GM23338 (cell line): Measurements from ENCODE around the gene ABHD17A. TPM values are rescaled to one million over a fixed set of nuclear protein-coding genes. Genes with fewer than 3 reads are reported as not detected.

Experiments
- ATAC-seq: fragments of 200-7000 bp; cut with Tn5 transposase; 3 replicates; pipeline ENCODE4 v1.9.1; 2020
- DNase-seq: peaks from one replicate; pipeline ENCODE4 v3.0.0-alpha.2; 2015; ENCODE audit warnings: low spot score
- H2AFZ ChIP-seq: fragments of 200-600 bp; sonication (generic); 2 replicates; pipeline ENCODE4 v1.8.0; 2016; ENCODE audit warnings: antibody characterized with exemption, mild to moderate bottlenecking, moderate library complexity
- H3F3A ChIP-seq: fragments of 200-600 bp; sonication (generic); replicated peaks from 2 replicates; pipeline ENCODE4 v1.8.0; 2017; ENCODE audit warnings: antibody characterized with exemption, mixed run types, low read depth
- H3K27ac ChIP-seq: fragments of 200-600 bp; sonication (generic); 2 replicates; pipeline ENCODE4 v1.6.1; 2016; ENCODE audit warnings: low read depth
- H3K27me3 ChIP-seq: fragments of 200-600 bp; sonication (generic); 2 replicates; pipeline ENCODE4 v1.8.0; 2016; ENCODE audit warnings: mild to moderate bottlenecking, mixed run types, moderate library complexity; ENCODE audit not compliant: insufficient read depth
- H3K36me3 ChIP-seq: fragments of 200-600 bp; sonication (generic); 2 replicates; pipeline ENCODE4 v1.8.0; 2016; ENCODE audit warnings: mild to moderate bottlenecking; ENCODE audit not compliant: insufficient read depth
- H3K4me1 ChIP-seq: fragments of 200-600 bp; sonication (generic); 2 replicates; pipeline ENCODE4 v1.8.0; 2016; ENCODE audit warnings: mild to moderate bottlenecking, moderate library complexity; ENCODE audit not compliant: insufficient read depth
- H3K4me2 ChIP-seq: fragments of 200-600 bp; sonication (generic); 2 replicates; pipeline ENCODE4 v1.7.1; 2017; ENCODE audit warnings: mixed run types
- H3K4me3 ChIP-seq: fragments of 200-600 bp; sonication (generic); 2 replicates; pipeline ENCODE4 v1.6.1; 2016; ENCODE audit warnings: mixed run types
- H3K79me2 ChIP-seq: fragments of 200-600 bp; sonication (generic); replicated peaks from 2 replicates; pipeline ENCODE4 v1.8.0; 2017; ENCODE audit warnings: mild to moderate bottlenecking; ENCODE audit not compliant: insufficient read depth
- H3K9me2 ChIP-seq: fragments of 200-600 bp; sonication (generic); 2 replicates; pipeline ENCODE4 v1.8.0; 2017; ENCODE audit not compliant: insufficient read depth
- H4K20me1 ChIP-seq: fragments of 200-600 bp; sonication (generic); replicated peaks from 2 replicates; pipeline ENCODE4 v1.8.0; 2017; ENCODE audit warnings: mild to moderate bottlenecking; ENCODE audit not compliant: insufficient read depth
- H3K27ac Mint-ChIP-seq: 2 replicates; pipeline ENCODE4 v1.8.0; 2020; ENCODE audit warnings: inconsistent platforms, mild to moderate bottlenecking, moderate library complexity, mixed read lengths
- H3K27me3 Mint-ChIP-seq: 3 replicates; pipeline ENCODE4 v1.8.0; 2022; ENCODE audit warnings: low read depth, mild to moderate bottlenecking, moderate library complexity, mixed read lengths, inconsistent platforms; ENCODE audit not compliant: insufficient read depth, poor library complexity
- H3K36me3 Mint-ChIP-seq: 3 replicates; pipeline ENCODE4 v1.8.0; 2021; ENCODE audit warnings: low read depth, mild to moderate bottlenecking, inconsistent platforms, moderate library complexity, mixed read lengths
- H3K4me1 Mint-ChIP-seq: 3 replicates; pipeline ENCODE4 v1.8.0; 2020; ENCODE audit warnings: mild to moderate bottlenecking, inconsistent platforms, mixed read lengths
- H3K4me3 Mint-ChIP-seq: 3 replicates; pipeline ENCODE4 v1.8.0; 2021; ENCODE audit warnings: moderate library complexity, mild to moderate bottlenecking, inconsistent platforms, mixed read lengths
- H3K9me3 Mint-ChIP-seq: 3 replicates; pipeline ENCODE4 v1.8.0; 2020; ENCODE audit warnings: moderate library complexity, mild to moderate bottlenecking, inconsistent platforms, mixed read lengths
- CREB1 ChIP-seq: fragments of 250-450 bp; sonication (Bioruptor Pico); IDR thresholded peaks from 2 replicates; pipeline ENCODE4 v1.5.0; 2020; ENCODE audit warnings: low read depth, mild to moderate bottlenecking, moderate library complexity
- EZH2 ChIP-seq: fragments of 200-600 bp; sonication (generic); IDR thresholded peaks from one replicate; pipeline ENCODE4 v1.8.0; 2017; ENCODE audit warnings: antibody characterized with exemption, mild to moderate bottlenecking, low read depth; ENCODE audit not compliant: unreplicated experiment
- EZH2phosphoT487 ChIP-seq: fragments of 200-600 bp; sonication (generic); IDR thresholded peaks from one replicate; pipeline ENCODE4 v1.8.1; 2018; ENCODE audit warnings: antibody characterized with exemption; ENCODE audit not compliant: unreplicated experiment
- JUNB ChIP-seq: IDR thresholded peaks from one replicate; pipeline ENCODE4 v1.6.1; 2016; ENCODE audit warnings: antibody characterized with exemption; ENCODE audit not compliant: unreplicated experiment
- NANOG ChIP-seq: IDR thresholded peaks from 2 replicates; pipeline ENCODE4 v1.6.1; 2016; ENCODE audit warnings: antibody characterized with exemption, borderline replicate concordance
- POLR2AphosphoS5 ChIP-seq: IDR thresholded peaks from 2 replicates; pipeline ENCODE4 v1.6.1; 2016; ENCODE audit warnings: antibody characterized with exemption, low read depth
- STAT1 ChIP-seq: IDR thresholded peaks from one replicate; pipeline ENCODE4 v1.6.1; 2016; ENCODE audit warnings: antibody characterized with exemption; ENCODE audit not compliant: unreplicated experiment
- ZNF114 ChIP-seq: fragments of 250-450 bp; sonication (Bioruptor Pico); IDR thresholded peaks from 2 replicates; pipeline ENCODE4 v1.5.0; 2020; ENCODE audit warnings: mild to moderate bottlenecking, moderate library complexity
- ZNF331 ChIP-seq: fragments of 250-450 bp; sonication (Bioruptor Pico); IDR thresholded peaks from 2 replicates; pipeline ENCODE4 v1.5.0; 2020; ENCODE audit warnings: low read depth, mild to moderate bottlenecking, moderate library complexity
- polyA plus RNA-seq: library from polyadenylated mRNA; unstranded; fragments of >200 nt; fragmentation: Nextera tagmentation; extraction: Ambion mirVana; gene quantifications from 2 replicates; pipeline ENCODE4 v1.2.1, GENCODE V29; 2016
- total RNA-seq: library from RNA; depleted of rRNA; stranded (reverse); fragments of >200 nt; shearing (Covaris generic); gene quantifications from 2 replicates; pipeline ENCODE4 v1.2.3, GENCODE V29; 2014
- TF ChIP-seq, protein P1 (sequence below): fragments of 250-450 bp; sonication (Bioruptor Pico); IDR thresholded peaks from 2 replicates; pipeline ENCODE4 v1.5.0; 2020; ENCODE audit warnings: mild to moderate bottlenecking, moderate library complexity
- TF ChIP-seq, protein P2 (sequence below): IDR thresholded peaks from one replicate; pipeline ENCODE4 v1.6.1; 2018; ENCODE audit warnings: antibody characterized with exemption; ENCODE audit not compliant: unreplicated experiment
- TF ChIP-seq, protein P3 (sequence below), 2 experiments: fragments of 200-600 bp in 1 of 2; sonication (generic) in 1 of 2; conservative IDR thresholded peaks; 2 replicates each; pipeline versions ENCODE4 v1.5.1 to v1.6.1; 2016 to 2017; ENCODE audit warnings: antibody characterized with exemption in 2 of 2, low read depth in 2 of 2, mild to moderate bottlenecking in 2 of 2, moderate library complexity in 1 of 2
- TF ChIP-seq, protein P4 (sequence below): IDR thresholded peaks from 2 replicates; pipeline ENCODE4 v1.6.1; 2016; ENCODE audit warnings: antibody characterized with exemption

ABHD17A gene
- total and polyA plus RNA-seq, 2 experiments from 2014 or later = 34.2 to 99.9 TPM

DNA sequence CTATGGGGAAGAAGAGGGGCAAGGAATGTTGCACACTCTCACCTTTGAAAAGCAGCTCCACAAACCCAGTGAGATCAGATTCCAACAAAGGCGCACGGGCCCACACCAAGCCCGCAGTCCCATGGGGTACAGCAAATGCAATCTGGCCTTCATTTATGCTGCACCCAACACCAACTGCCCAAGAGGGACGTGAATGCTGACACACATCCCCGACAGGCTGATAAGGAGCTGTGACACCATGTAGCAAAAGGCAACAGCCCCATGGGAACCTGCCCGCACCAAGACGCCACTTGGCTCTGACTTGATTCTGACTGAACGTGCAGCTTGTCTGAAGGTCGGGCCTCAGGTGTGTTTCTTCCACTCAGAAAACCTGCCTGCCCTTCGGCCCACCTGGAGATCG is 54.3 kb downstream of the ABHD17A start:
- Histone ChIP-seq H3K27me3 (no peaks in the 10 kb centered on the region), H3K4me3 (no peak overlapping the region), H3F3A (0 out of 2 replicates have a peak, but pooled peaks cover under 1% of the 10 kb centered on the region), H2AFZ (no peak overlapping the region), H3K36me3 (no peaks in the 10 kb centered on the region), H3K4me2 (no peak overlapping the region), H3K79me2 (peaks cover 34% of the 10 kb centered on the region), H3K9me2 (no peaks in the 10 kb centered on the region), H3K27ac (no peak overlapping the region), H3K4me1 (no peaks in the 10 kb centered on the region), H4K20me1 (peaks cover 12% of the 10 kb centered on the region)
- H3K4me1 Mint-ChIP-seq = peaks cover 3% of the 10 kb centered on the region; the same call in 2 of the 3 replicates
- TF ChIP-seq, protein P1, sequence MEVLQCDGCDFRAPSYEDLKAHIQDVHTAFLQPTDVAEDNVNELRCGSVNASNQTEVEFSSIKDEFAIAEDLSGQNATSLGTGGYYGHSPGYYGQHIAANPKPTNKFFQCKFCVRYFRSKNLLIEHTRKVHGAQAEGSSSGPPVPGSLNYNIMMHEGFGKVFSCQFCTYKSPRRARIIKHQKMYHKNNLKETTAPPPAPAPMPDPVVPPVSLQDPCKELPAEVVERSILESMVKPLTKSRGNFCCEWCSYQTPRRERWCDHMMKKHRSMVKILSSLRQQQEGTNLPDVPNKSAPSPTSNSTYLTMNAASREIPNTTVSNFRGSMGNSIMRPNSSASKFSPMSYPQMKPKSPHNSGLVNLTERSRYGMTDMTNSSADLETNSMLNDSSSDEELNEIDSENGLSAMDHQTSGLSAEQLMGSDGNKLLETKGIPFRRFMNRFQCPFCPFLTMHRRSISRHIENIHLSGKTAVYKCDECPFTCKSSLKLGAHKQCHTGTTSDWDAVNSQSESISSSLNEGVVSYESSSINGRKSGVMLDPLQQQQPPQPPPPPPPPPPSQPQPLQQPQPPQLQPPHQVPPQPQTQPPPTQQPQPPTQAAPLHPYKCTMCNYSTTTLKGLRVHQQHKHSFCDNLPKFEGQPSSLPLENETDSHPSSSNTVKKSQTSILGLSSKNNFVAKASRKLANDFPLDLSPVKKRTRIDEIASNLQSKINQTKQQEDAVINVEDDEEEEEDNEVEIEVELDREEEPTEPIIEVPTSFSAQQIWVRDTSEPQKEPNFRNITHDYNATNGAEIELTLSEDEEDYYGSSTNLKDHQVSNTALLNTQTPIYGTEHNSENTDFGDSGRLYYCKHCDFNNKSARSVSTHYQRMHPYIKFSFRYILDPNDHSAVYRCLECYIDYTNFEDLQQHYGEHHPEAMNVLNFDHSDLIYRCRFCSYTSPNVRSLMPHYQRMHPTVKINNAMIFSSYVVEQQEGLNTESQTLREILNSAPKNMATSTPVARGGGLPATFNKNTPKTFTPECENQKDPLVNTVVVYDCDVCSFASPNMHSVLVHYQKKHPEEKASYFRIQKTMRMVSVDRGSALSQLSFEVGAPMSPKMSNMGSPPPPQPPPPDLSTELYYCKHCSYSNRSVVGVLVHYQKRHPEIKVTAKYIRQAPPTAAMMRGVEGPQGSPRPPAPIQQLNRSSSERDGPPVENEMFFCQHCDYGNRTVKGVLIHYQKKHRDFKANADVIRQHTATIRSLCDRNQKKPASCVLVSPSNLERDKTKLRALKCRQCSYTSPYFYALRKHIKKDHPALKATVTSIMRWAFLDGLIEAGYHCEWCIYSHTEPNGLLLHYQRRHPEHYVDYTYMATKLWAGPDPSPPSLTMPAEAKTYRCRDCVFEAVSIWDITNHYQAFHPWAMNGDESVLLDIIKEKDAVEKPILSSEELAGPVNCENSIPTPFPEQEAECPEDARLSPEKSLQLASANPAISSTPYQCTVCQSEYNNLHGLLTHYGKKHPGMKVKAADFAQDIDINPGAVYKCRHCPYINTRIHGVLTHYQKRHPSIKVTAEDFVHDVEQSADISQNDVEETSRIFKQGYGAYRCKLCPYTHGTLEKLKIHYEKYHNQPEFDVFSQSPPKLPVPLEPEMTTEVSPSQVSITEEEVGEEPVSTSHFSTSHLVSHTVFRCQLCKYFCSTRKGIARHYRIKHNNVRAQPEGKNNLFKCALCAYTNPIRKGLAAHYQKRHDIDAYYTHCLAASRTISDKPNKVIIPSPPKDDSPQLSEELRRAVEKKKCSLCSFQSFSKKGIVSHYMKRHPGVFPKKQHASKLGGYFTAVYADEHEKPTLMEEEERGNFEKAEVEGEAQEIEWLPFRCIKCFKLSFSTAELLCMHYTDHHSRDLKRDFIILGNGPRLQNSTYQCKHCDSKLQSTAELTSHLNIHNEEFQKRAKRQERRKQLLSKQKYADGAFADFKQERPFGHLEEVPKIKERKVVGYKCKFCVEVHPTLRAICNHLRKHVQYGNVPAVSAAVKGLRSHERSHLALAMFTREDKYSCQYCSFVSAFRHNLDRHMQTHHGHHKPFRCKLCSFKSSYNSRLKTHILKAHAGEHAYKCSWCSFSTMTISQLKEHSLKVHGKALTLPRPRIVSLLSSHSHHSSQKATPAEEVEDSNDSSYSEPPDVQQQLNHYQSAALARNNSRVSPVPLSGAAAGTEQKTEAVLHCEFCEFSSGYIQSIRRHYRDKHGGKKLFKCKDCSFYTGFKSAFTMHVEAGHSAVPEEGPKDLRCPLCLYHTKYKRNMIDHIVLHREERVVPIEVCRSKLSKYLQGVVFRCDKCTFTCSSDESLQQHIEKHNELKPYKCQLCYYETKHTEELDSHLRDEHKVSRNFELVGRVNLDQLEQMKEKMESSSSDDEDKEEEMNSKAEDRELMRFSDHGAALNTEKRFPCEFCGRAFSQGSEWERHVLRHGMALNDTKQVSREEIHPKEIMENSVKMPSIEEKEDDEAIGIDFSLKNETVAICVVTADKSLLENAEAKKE (CRISPR knock-in tag) = no peak
- TF ChIP-seq CREB1 (CRISPR knock-in tag) (no peak), JUNB (no peak), EZH2 (no peak), EZH2phosphoT487 (no peak), NANOG (no peak), POLR2AphosphoS5 (no peak), STAT1 (no peak), ZNF114 (no peak), ZNF331 (no peak)
- TF ChIP-seq, protein P2, sequence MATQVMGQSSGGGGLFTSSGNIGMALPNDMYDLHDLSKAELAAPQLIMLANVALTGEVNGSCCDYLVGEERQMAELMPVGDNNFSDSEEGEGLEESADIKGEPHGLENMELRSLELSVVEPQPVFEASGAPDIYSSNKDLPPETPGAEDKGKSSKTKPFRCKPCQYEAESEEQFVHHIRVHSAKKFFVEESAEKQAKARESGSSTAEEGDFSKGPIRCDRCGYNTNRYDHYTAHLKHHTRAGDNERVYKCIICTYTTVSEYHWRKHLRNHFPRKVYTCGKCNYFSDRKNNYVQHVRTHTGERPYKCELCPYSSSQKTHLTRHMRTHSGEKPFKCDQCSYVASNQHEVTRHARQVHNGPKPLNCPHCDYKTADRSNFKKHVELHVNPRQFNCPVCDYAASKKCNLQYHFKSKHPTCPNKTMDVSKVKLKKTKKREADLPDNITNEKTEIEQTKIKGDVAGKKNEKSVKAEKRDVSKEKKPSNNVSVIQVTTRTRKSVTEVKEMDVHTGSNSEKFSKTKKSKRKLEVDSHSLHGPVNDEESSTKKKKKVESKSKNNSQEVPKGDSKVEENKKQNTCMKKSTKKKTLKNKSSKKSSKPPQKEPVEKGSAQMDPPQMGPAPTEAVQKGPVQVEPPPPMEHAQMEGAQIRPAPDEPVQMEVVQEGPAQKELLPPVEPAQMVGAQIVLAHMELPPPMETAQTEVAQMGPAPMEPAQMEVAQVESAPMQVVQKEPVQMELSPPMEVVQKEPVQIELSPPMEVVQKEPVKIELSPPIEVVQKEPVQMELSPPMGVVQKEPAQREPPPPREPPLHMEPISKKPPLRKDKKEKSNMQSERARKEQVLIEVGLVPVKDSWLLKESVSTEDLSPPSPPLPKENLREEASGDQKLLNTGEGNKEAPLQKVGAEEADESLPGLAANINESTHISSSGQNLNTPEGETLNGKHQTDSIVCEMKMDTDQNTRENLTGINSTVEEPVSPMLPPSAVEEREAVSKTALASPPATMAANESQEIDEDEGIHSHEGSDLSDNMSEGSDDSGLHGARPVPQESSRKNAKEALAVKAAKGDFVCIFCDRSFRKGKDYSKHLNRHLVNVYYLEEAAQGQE = no peak
- TF ChIP-seq, protein P3, sequence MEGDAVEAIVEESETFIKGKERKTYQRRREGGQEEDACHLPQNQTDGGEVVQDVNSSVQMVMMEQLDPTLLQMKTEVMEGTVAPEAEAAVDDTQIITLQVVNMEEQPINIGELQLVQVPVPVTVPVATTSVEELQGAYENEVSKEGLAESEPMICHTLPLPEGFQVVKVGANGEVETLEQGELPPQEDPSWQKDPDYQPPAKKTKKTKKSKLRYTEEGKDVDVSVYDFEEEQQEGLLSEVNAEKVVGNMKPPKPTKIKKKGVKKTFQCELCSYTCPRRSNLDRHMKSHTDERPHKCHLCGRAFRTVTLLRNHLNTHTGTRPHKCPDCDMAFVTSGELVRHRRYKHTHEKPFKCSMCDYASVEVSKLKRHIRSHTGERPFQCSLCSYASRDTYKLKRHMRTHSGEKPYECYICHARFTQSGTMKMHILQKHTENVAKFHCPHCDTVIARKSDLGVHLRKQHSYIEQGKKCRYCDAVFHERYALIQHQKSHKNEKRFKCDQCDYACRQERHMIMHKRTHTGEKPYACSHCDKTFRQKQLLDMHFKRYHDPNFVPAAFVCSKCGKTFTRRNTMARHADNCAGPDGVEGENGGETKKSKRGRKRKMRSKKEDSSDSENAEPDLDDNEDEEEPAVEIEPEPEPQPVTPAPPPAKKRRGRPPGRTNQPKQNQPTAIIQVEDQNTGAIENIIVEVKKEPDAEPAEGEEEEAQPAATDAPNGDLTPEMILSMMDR (conservative IDR thresholded peaks at IDR 0.05; ENCODE audit: low read depth in 2 of 2) = no peak
- TF ChIP-seq, protein P4, sequence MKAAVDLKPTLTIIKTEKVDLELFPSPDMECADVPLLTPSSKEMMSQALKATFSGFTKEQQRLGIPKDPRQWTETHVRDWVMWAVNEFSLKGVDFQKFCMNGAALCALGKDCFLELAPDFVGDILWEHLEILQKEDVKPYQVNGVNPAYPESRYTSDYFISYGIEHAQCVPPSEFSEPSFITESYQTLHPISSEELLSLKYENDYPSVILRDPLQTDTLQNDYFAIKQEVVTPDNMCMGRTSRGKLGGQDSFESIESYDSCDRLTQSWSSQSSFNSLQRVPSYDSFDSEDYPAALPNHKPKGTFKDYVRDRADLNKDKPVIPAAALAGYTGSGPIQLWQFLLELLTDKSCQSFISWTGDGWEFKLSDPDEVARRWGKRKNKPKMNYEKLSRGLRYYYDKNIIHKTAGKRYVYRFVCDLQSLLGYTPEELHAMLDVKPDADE = no peak
- ATAC-seq = no peak
- no peaks in the 10 kb centered on the region for H3K9me3 Mint-ChIP-seq
- H3K27me3 Mint-ChIP-seq = peaks cover 10% of the 10 kb centered on the region
- no peak overlapping the region for H3K27ac Mint-ChIP-seq
- peaks cover 4% of the 10 kb centered on the region; the same call in 2 of the 3 replicates for H3K36me3 Mint-ChIP-seq
- H3K4me3 Mint-ChIP-seq = no peak overlapping the region
- DNase-seq = no peak
